Measurements from ENCODE around the gene HIP1R.

Gene HIP1R

DNA sequence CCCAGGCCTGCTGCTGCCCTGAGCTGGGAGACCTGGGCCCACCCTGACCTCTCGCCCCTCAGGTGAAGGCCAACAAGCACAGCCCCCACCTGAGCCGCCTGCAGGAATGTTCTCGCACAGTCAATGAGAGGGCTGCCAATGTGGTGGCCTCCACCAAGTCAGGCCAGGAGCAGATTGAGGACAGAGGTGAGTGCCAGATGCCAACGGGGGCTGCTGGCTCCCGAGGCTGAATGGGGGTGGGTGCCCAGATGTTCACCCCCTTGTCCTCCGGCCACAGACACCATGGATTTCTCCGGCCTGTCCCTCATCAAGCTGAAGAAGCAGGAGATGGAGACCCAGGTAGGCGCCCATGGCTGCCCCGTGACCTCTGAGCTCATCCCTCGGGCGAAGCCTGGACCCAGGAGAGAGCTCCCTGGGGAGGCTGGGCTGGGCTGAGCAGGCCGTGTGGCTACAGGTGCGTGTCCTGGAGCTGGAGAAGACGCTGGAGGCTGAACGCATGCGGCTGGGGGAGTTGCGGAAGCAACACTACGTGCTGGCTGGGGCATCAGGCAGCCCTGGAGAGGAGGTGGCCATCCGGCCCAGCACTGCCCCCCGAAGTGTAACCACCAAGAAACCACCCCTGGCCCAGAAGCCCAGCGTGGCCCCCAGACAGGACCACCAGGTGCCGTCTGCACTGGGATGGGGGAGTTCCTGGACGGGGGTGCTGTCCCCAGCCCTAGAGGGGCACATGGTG is 25.8 kb downstream of the HIP1R start:
- DNase-seq = no peak

DNA sequence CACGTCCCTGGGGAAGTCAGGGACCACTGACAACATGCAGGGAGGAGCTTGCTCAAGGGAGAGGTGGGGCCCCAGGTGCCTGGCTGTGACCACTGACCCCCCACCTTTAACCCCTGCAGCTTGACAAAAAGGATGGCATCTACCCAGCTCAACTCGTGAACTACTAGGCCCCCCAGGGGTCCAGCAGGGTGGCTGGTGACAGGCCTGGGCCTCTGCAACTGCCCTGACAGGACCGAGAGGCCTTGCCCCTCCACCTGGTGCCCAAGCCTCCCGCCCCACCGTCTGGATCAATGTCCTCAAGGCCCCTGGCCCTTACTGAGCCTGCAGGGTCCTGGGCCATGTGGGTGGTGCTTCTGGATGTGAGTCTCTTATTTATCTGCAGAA is 26.3 kb downstream of the HIP1R start:
- DNase-seq = no peak

DNA sequence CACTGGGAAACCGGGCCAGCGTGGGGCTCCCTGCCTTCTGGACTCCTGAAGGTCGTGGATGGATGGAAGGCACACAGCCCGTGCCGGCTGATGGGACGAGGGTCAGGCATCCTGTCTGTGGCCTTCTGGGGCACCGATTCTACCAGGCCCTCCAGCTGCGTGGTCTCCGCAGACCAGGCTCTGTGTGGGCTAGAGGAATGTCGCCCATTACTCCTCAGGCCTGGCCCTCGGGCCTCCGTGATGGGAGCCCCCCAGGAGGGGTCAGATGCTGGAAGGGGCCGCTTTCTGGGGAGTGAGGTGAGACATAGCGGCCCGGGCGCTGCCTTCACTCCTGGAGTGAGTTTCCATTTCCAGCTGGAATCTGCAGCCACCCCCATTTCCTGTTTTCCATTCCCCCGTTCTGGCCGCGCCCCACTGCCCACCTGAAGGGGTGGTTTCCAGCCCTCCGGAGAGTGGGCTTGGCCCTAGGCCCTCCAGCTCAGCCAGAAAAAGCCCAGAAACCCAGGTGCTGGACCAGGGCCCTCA is 26.9 kb downstream of the HIP1R start:
- no peak for DNase-seq

DNA sequence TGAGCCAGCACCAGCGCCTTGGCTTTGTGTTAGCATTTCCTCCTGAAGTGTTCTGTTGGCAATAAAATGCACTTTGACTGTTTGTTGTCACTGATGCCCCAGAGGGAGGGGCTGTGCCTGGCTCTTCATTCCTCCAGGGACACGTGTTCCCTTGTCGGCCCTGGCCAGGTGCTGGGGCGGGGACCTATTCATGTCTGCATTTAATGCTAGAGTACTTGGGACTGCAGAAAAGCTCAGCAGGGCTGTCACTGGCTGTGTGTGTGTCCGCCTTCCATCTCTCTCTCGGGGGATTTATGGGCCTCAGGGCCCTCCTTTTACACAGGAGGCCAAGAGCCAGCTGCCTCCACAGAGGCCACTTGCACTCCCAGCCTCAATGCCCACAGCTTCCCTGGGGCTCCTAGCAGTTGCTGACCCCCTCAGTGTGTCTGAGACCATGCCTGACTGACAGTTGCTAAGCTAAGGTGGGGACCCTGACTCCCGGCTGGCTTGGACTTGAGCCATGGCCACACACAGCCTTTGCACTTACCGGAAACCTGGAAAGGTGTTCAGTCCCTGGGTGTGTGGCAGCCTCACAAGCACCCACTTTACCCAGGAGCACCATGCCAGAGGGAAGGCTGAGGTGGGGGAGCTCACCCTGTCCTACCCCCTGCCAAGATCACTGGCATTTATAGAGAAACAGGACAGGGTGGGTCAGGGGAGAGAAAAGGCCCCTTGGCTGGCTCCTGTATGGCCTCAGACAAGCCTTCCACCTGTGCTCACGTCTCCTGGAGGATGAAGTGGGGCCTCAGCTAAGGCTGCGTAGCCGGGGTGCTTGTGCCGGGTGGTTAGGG is 27.8 kb downstream of the HIP1R start:
- peak; percentile 86 for DNase-seq

DNA sequence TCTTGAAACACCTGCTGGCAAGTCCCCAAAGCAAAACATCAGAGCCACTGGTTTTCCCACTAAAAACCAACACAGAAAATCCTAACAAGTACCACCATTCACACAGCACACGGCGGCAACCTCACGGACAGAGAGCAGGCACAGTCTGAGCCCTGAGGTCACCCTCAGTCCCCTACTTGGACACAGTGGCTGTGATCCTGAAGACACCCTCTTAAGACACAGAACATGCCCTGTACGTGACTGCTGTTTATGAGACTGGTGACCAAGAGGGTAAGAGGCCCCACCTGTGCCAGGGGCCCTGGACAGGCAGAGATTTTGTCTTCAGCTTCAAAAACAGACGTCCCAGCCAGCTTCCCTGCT is 29.6 kb downstream of the HIP1R start:
- no peak for DNase-seq

DNA sequence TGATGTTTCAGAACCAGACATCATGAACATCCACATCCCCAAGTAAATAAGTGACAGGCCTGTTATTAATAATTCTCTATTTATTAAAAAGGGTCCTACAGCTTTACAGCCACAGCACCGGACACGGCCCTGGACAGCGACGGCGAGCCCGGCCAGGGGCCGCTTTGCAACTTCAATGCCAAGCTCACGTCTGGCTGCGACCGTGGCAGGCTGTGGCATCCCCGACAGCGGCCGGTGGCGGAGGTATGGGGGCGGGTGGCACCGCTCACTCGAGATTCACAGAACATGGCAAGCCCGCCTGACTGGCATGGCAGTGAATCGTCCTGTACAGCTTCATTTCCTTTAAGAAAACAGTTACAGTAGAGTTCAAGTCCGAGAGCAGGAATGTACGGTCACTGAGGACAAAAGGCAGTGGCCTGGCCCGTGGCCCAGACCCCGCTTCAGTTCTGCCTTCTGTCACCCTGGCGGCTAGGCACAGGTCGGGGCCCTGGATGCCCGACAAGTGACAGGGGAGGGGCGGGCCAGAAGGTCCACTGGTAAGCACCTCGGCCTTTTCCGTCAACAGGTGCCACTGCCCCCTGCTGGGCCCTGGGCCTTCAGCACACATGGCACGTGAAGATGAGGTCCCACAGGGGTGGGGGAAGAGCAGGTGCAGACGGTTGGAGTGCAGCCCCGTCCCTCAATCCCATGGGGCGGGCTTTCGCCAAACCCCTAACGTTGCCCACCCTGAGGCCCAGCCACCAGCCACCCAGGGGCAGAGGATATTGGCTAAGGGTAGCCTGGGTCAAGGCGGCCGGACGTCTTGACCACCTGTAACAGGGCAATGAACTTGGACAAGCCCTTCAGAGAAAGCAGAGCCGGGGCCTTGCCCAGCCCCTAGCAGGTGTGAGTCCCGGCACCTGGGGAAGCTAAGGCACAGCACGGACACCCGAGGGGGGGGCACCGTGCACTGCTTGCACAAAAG is 30.3 kb downstream of the HIP1R start:
- DNase-seq = no peak

DNA sequence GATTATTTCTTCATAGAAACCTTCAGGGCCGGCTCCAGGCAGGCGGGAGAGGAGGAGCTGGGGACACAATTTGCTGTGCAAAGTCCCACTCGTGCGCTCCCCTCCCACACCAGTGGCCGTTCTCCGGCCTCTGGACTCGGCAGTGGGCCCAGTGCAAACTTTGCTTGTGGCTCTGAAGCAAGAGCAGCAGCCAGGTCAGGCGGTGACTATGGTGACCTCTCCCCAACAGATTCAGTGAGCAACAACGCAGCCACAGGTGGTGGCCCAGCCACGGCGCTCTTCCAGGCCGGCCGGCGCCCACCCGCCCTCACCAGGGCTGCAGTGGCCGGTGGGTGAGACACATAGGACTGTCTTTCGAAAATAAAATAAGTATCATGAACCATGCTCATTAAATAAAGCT is 31.1 kb downstream of the HIP1R start:
- no peak for DNase-seq

DNA sequence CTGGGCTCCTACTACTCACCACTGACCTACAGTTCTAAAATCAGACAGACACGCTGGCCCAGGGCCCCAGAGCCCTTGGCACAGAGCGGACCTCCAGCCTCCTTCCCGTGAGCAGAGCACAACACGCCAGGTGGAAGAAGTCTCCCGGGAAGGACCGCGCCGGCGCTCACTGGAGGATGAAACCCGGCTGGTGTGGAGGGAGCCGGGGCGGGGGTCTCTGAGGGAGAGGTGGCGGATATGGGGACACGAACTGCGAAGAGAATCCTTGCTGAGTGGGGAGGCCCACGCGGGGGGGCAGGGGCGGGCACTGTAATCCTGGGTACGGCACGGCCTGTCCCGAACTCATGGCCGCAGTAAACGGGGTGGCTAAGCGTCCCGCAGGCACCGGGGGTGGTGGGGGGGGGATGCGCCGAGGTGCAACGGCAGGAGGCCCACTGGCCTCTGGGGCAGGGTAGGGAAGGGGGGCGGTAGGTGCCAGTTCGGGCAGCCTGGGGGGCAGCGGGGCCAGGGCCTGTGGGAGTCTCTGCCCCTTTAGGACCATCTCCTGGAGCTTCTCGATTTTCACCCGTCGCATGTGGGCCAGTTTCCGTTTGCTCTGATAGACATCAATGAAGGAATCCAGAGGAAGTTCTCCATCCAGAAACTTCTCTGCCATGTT is 31.8 kb downstream of the HIP1R start:
- DNase-seq = no peak

DNA sequence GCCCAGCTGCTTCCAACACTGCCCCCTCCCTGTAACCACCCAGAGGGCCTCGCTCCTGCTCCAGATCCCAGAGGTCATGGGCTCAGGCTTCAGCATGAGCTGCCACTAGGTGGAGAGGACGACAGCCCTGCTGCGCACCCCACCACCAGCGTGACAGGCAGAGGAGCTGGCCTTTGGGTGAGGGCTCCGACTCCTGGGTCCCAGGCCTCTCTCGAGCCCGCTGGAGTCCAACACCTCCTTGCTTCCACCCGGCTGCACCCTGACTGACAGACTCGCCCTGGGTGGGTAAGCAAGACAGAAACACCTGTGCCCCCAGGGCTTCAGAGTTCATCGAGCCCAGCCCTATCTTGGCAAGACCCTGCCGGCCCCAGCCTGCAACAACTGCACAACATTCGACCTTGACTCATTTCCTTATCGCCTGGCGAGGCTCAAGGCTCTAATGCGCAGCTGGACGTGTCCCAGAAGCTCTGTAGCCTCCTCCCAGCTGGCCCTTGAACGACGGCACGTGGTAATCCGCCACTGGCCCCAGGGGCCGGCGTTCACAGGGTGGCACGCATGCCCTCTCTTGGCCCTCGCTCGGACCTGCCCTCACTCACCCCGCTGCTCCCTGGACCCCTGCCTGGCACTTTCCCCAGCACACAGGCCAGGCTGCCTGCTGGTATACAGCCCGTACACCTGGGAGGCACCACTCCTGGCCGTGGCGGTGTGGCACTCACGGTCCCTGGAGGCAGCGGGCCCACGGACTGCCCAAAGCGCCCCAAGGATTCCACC is 32.6 kb downstream of the HIP1R start:
- DNase-seq = no peak

DNA sequence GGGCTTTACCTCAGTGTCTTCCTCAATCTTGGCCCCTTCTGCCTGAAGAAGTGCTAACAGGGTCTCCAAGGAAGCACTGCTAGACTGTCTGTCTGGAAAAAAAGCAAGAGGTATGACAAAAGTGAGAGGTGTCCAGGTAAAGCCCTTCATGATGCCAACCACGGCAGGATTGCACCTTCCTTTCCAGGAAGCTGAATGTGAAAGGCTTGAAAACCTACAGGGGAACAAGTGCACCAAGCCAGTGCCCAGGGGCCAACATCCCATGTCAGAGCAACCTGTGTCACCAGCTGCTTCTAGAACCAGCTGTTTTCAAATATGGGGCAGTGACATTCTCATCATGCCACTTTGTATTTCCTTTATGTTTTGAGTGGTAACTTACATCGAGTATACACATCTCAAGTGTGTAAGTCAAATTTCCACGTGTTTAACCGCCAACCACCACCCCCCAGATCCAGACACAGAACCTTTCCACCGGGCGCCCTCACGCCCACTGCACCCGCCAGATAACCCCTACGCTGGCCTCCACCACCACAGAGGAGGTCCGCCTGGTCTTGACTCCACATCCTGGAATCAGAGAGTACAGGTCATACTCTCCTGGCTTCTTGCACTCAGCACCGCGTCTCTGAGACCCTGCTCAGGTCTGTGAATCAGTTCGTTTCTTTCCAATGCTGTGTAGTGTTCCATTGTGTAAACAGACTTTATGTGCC is 33.4 kb downstream of the HIP1R start:
- no peak for DNase-seq

DNA sequence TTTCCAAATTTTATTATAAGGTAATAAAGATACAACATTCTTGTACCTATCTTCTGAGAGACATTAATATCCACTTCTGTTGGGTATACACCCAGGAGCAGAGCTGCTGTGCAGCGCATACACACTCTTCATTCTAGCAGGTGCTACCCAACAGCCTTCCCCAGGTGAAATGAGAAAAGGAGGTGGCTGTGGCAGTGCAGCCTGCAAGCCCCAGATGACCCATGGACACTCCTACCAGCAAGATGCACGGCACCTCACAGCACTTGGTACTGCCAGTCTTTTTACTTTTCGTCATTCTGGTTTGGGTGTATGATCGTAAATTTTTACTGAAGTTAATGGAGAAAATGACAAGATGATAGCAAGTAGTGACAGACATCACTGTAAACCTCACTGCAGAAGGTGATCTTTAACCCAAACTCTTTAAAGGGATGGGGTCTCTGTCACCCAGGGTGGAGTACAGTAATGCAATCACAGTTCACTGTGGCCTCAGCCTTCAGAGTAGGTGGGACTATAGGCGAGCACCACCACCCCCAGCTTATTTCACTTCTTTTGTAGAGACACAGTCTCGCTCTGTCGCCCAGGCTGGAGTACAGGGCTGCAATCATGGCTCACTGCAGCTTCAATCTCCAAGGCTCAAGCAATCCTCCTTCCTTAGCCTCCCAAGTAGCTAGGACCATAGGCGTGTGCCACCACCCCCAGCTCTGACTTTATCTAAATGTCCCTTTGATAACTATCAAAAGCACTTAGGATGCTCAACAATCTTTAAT is 34.1 kb downstream of the HIP1R start:
- DNase-seq = no peak

DNA sequence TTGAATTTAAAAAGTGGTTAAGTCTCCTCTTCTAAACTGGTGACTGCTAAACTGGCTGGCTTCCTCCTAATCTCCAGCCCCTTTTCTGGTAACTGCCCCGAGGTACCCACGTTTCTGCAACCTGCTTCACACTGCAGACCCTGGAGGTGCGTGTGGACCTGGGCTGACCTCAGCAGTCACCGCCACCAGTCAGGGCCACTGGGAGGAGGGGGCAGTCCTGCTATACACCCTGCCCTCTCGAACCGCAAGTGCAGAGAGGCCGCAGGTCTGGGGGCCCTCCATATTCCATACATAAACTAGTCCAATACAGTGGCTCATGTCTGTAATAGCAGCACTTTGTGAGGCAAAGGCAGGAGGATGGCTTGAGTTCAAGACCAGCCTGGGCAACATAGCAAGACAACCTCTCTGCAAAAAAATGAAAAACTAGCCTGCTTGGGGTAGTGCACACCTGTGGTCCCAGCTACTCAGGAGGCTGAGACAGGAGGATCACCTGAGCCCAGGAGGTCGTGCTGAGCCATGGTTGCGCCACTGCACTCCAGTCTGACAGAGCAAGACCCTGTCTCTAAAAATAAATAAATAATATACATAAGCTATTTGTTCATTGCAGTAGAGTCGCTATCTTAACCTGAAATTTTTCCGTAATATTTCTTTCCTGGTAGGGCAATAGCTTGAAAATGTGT is 35.0 kb downstream of the HIP1R start:
- DNase-seq = no peak

DNA sequence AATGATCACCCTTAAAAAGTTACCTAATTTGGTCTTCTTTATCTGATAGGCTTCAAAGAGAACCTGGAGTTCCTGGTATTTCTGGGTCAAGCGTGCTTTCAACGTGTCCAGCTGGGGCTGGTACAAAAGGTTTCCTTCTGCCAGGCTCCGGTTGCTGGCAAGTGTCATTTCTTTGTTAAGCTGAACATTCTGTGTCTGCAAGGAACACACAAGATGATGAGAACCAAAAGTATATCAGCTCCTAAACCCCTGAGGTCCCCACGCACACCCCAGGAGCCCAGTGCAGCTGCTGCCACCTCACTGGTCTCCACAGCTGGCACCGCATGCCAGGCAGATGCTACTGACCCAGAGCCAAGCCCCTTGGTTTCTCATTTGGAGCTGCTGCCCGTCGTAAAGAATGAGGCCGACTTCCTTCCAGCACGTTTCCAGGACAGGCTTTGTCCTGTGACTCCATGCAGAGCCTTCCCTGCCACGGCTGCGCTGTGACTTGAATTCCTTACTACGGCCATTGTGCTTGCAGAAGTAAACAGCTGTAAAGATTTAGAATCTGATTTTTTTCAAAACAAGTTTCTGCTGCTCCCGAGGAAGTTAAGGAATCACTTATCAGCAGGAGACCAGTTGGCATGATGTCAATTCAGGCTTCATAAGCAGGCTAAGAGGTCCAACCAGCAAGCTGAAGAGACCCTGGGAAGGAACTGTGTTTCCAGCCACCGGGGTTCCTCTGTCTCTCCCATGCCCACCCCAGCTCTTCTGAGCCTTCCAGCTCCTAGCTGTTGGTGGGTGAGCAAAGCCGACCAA is 35.8 kb downstream of the HIP1R start:
- no peak for DNase-seq

DNA sequence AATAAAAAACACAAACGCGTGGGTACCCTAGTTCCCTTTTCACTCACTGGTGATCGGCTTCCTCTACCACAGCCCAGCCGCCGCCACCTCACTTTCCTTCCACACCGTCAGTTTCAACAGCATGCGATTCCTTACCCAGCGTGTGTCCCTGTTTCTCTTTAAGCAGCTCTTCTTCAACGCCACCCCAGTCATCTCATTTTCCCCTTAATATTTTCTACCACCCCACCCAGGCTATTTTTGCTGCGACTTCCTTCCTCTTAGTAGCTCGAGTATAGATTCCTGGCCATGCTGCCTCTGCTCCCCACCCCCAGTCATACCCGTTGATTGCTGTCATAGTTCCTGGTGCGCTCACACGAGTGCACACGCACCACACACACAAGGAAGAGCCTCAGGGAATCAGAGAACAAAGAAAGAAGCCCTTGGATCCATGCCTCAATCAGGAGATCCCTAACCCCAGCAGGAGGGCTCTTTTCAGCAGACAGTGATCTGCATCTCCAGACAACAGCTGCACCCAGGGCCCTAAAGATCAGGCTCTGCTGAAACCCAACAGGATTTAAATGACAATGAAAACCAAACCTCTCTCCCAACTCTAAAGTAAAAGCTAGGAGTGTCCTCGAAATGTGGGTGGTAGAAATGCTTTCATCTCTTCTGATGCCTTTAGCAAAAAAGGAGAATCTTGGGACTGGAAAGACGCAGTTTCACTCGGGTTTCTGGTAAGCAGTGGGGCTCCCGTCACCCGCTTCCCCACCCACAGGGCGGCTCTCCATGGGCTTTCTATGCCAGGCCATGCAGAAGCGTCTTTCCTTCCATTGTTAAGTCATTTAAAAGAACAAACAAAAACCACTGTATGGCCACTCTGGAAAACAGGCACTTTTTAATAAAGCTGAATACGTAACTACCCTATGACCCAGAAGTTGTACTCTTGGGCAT is 36.9 kb downstream of the HIP1R start:
- peak; percentile 70 for DNase-seq

DNA sequence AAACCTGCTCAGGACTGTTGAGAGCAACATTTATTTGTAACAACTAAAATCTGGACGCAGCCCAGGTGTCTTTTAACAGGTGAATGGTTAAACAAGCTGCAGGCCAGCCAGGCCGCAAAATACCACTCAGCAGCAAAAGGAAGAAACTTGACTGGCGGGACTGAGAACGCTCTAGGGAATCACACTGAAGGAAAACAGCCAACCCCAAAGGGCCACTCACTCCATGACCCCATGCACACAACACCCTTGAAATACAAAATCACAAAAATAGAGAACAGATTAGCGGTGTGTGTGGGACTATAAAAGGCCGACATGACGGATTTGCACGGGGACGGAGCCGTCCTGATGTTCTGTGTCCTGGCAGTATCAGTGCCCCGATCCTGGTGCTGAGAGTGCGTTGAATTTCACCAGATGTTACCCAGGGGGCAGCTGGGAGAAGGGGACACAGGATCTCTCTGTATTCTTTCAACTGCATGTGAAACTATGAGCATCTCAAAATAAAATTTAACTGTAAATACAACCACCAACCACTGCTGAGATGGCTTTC is 37.6 kb downstream of the HIP1R start:
- no peak for DNase-seq

DNA sequence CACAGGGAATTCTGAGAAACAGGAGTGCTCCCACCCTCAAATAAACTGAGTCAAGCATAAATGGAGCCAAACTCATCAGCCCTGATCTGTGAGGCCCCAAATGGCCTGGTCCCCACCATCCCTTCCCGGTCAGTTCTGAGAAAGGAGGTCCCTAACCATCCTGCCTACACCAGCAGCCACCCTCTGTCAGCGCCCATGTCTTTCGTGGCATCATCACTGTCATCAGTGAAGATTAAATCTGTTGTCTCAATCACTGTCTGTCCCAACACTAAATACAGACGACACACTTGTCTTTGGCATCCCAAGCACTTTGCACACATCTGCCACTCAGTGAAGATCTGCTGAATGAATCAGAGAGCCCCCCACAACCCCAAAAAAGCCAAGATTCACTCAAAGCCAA is 38.3 kb downstream of the HIP1R start:
- no peak for DNase-seq

DNA sequence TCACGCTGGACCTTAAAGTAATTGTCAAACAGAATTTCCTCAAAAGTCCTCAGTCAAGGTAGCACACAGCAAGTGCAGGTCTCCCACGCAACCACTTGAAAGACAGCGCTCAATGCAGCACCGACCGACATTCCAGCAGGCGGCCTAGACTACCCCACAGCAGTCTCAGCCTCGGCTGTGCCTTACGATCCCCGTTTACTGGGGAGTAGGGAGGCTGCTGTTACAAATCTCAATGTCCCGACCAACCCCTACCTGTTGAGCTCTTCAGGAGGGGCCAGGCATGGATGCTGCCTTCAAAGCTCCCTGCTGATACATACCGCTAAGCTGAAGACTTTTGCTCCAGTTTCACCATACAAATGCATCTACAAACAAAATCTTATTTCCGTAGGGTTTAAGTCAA is 38.8 kb downstream of the HIP1R start:
- no peak for DNase-seq
